Fibroblast of upper back skin (primary cell): ENCODE measurements around the gene RPS13.
"Not testable (repeated sequence)": the region's sequence is repeated elsewhere in the genome, so short reads cannot be mapped to it uniquely, and the experiment has no call there.

Experiments used
- DNase-seq: peaks from one replicate; pipeline ENCODE4 v3.0.0-alpha.2; 2013

RPS13 gene

GRCh38 chr11:17034027-17034426 is 43.4 kb downstream of the RPS13 start:
- not testable (repeated sequence) for DNase-seq

GRCh38 chr11:17026487-17027082 is 50.9 kb downstream of the RPS13 start:
- DNase-seq = no peak

DNA sequence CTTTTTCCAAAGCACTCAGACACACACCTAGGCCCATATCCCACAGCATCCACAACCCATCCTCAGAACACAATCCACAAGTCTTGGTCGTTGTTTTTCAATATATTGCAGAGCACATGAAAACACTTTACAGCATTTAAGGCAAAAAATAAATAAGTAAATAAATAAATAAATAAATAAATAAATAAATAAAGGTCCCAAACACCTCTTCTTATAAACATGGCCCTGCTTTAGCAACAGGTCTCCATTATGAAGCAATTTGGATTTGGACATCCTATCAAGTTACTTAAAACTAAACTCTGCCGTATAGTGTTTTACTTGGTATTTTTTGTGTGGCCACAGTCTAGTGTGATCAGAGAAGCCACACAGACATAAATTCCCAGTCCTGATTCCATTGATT is 52.5 kb downstream of the RPS13 start:
- DNase-seq = no peak
